K562 (cell line): Measurements from ENCODE around the gene NR0B2. TPM values are rescaled to one million over a fixed set of nuclear protein-coding genes. Genes with fewer than 3 reads are reported as not detected.

ENCODE experiments used
- ADNP ChIP-seq: fragments of 200-800 bp; sonication (Bioruptor generic); IDR thresholded peaks from 2 replicates; pipeline ENCODE4 v1.6.1; 2016; ENCODE audit warnings: missing genetic modification characterization, missing compliant biosample characterization
- DEAF1 ChIP-seq: fragments of 450-650 bp; formaldehyde crosslinking; IDR thresholded peaks from 2 replicates; pipeline ENCODE4 v1.4.0; 2020; ENCODE audit warnings: mild to moderate bottlenecking, moderate library complexity
- DPF2 ChIP-seq: fragments of 450-650 bp; IDR thresholded peaks from 2 replicates; pipeline ENCODE4 v1.6.1; 2016
- HEY1 ChIP-seq: fragments of 250-450 bp; sonication (Bioruptor Pico); IDR thresholded peaks from 2 replicates; pipeline ENCODE4 v1.5.0; 2020; ENCODE audit warnings: mild to moderate bottlenecking, moderate library complexity, borderline replicate concordance
- HNRNPUL1 ChIP-seq: fragments of 200-400 bp; formaldehyde crosslinking; IDR thresholded peaks from 2 replicates; pipeline ENCODE4 v1.6.1; 2017; ENCODE audit warnings: low read length
- KDM4B ChIP-seq, 2 experiments: fragments of 450-650 bp in 1 of 2; sonication (generic) in 1 of 2; IDR thresholded peaks; 2 replicates each; pipeline ENCODE4 v1.6.1; 2016 to 2017; ENCODE audit warnings: borderline replicate concordance in 2 of 2, antibody characterized with exemption in 1 of 2, low read depth in 1 of 2, mild to moderate bottlenecking in 1 of 2
- NCOA2 ChIP-seq, 2 experiments: fragments of 450-650 bp; IDR thresholded peaks; 2 replicates each; pipeline ENCODE4 v1.6.1; 2018; ENCODE audit warnings: mild to moderate bottlenecking in 2 of 2, moderate library complexity in 1 of 2; ENCODE audit not compliant: partially characterized antibody in 2 of 2
- PHB ChIP-seq: fragments of 250-450 bp; sonication (Bioruptor Pico); IDR thresholded peaks from 2 replicates; pipeline ENCODE4 v1.5.0; 2021
- POLR2A ChIP-seq: fragments of 450-650 bp; conservative IDR thresholded peaks from 2 replicates; pipeline ENCODE4 v1.6.1; 2016
- RBBP5 ChIP-seq: fragments of 200-600 bp; sonication (generic); IDR thresholded peaks from 2 replicates; pipeline ENCODE4 v1.6.1; 2012; ENCODE audit warnings: borderline replicate concordance, mild to moderate bottlenecking, low read length, control low read depth, inconsistent platforms; ENCODE audit not compliant: insufficient read depth, poor library complexity, severe bottlenecking
- RNF2 ChIP-seq: sonication (generic); IDR thresholded peaks from 2 replicates; pipeline ENCODE4 v1.6.1; 2016
- ZBTB17 ChIP-seq: fragments of 450-650 bp; formaldehyde crosslinking; IDR thresholded peaks from 2 replicates; pipeline ENCODE4 v1.4.0; 2020; ENCODE audit warnings: mild to moderate bottlenecking
- ZNF277 ChIP-seq: fragments of 250-450 bp; sonication (Bioruptor Pico); IDR thresholded peaks from 2 replicates; pipeline ENCODE4 v1.8.0; 2022; ENCODE audit warnings: inconsistent platforms, mild to moderate bottlenecking, moderate library complexity, borderline replicate concordance
- ZNF311 ChIP-seq: fragments of 250-450 bp; sonication (Bioruptor Pico); IDR thresholded peaks from 2 replicates; pipeline ENCODE4 v1.4.0; 2020; ENCODE audit warnings: mild to moderate bottlenecking, moderate library complexity
- ZNF398 ChIP-seq: fragments of 250-450 bp; sonication (Bioruptor Pico); IDR thresholded peaks from 2 replicates; pipeline ENCODE4 v1.8.0; 2021; ENCODE audit warnings: moderate library complexity, mild to moderate bottlenecking, inconsistent platforms
- ZNF583 ChIP-seq: fragments of 250-450 bp; sonication (Bioruptor Pico); IDR thresholded peaks from 2 replicates; pipeline ENCODE4 v1.4.0; 2020
- polyA plus RNA-seq, 8 experiments: library from polyadenylated mRNA; depleted of rRNA in 4 of 8; stranded (reverse) in 5 of 8; unstranded in 3 of 8; fragments of >200 nt; fragmentation: Nextera tagmentation in 2 of 8; fragmentation: Illumina TruSeq in 1 of 8; extraction: Ambion mirVana in 2 of 8; extraction: Trizol in 1 of 8; gene quantifications; 2 replicates each; pipeline versions ENCODE4 v1.2.1 to v1.2.3, GENCODE V29; 2011 to 2014; ENCODE audit warnings: inconsistent platforms in 1 of 8, missing spikeins in 1 of 8
- total RNA-seq, 7 experiments: library from RNA; depleted of rRNA in 6 of 7; stranded (reverse); fragments of >200 nt in 6 of 7; fragmentation: Illumina TruSeq in 2 of 7; extraction: Trizol in 2 of 7; gene quantifications; 2 replicates each; pipeline versions ENCODE4 v1.2.1 to v1.2.3, GENCODE V29; 2011 to 2021; ENCODE audit warnings: low replicate concordance in 1 of 7
- TF ChIP-seq, protein P1 (sequence below), 2 experiments: fragments of 450-650 bp in 1 of 2; sonication (generic) in 1 of 2; formaldehyde crosslinking in 1 of 2; IDR thresholded peaks in 1 of 2; conservative IDR thresholded peaks in 1 of 2; 2 replicates each; pipeline versions ENCODE4 v1.6.1 to v1.8.1; 2016 to 2023; ENCODE audit warnings: mild to moderate bottlenecking in 2 of 2, moderate library complexity in 2 of 2, inconsistent platforms in 1 of 2, missing genetic modification reagents in 1 of 2
- TF ChIP-seq, protein P2 (sequence below): sonication (generic); formaldehyde crosslinking; IDR thresholded peaks from 2 replicates; pipeline ENCODE4 v1.4.0; 2020; ENCODE audit warnings: mild to moderate bottlenecking, missing genetic modification reagents

NR0B2 gene
- total and polyA plus RNA-seq, 9 of the 15 experiments (the other 6 are each of a cell fraction or from before 2014, with no cell fraction given), result not detected

- TF ChIP-seq HEY1 (CRISPR knock-in tag) (no peak), ZNF311 (CRISPR knock-in tag) (no peak), POLR2A (peak; percentile 95), KDM4B (IDR thresholded peaks at IDR 0.05; ENCODE audit: borderline replicate concordance in 2 of 2, low read depth in 1 of 2) (no peak; a peak in 1 of 4 replicates), RNF2 (peak; percentile 24; the same call in 1 of the 2 replicates), ZNF398 (no peak), DEAF1 (CRISPR knock-in tag) (no peak), ZNF277 (CRISPR knock-in tag) (no peak), PHB (CRISPR knock-in tag) (0 out of 2 replicates have a peak, but pooled peaks have one; percentile 63), DPF2 (peak; percentile 55; the same call in 1 of the 2 replicates), NCOA2 (IDR thresholded peaks at IDR 0.05; ENCODE audit: partially characterized antibody in 2 of 2) (no peak), RBBP5 (peak; percentile 99), ZBTB17 (CRISPR knock-in tag) (peak; percentile 69), HNRNPUL1 (no peak), ZNF583 (CRISPR knock-in tag) (no peak), ADNP (tag) (no peak)
- TF ChIP-seq, protein P1, sequence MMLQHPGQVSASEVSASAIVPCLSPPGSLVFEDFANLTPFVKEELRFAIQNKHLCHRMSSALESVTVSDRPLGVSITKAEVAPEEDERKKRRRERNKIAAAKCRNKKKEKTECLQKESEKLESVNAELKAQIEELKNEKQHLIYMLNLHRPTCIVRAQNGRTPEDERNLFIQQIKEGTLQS (IDR thresholded peaks at IDR 0.05), result no peak
- TF ChIP-seq, protein P1 (CRISPR knock-in tag; conservative IDR thresholded peaks at IDR 0.05), result peak; percentile 62; the same call in 1 of the 2 replicates
- TF ChIP-seq, protein P2, sequence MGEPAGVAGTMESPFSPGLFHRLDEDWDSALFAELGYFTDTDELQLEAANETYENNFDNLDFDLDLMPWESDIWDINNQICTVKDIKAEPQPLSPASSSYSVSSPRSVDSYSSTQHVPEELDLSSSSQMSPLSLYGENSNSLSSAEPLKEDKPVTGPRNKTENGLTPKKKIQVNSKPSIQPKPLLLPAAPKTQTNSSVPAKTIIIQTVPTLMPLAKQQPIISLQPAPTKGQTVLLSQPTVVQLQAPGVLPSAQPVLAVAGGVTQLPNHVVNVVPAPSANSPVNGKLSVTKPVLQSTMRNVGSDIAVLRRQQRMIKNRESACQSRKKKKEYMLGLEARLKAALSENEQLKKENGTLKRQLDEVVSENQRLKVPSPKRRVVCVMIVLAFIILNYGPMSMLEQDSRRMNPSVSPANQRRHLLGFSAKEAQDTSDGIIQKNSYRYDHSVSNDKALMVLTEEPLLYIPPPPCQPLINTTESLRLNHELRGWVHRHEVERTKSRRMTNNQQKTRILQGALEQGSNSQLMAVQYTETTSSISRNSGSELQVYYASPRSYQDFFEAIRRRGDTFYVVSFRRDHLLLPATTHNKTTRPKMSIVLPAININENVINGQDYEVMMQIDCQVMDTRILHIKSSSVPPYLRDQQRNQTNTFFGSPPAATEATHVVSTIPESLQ, result no peak
Measured at GRCh38 chr1:26889551-26890466, 24.0 kb downstream of the NR0B2 start, which contains the start of gene GPN2 (continued).
